RPMI8226 (cell line): ENCODE results near the gene ATP8A2.
"Not testable (repeated sequence)": the region's sequence is repeated elsewhere in the genome, so short reads cannot be mapped to it uniquely, and the experiment has no call there.

Experiments used
- DNase-seq: peaks from one replicate; pipeline ENCODE4 v3.0.0-alpha.2; 2015

ATP8A2 gene

GRCh38 chr13:25371875-25372283 lies at the start of gene ATP8A2:
Gene ATP8A2 (plus strand): TSS chr13:25371974. CDS start chr13:25372213, 239 bp downstream.
- DNase-seq = no peak

GRCh38 chr13:25324100-25324499 lies 47.7 kb upstream of the ATP8A2 start:
- no peak for DNase-seq

- no peak for DNase-seq
Observed at GRCh38 chr13:25329706-25330105, 42.1 kb upstream of the ATP8A2 start.

GRCh38 chr13:25330541-25330940 lies 41.2 kb upstream of the ATP8A2 start:
- DNase-seq = no peak

GRCh38 chr13:25335856-25336255 lies 35.9 kb upstream of the ATP8A2 start:
- DNase-seq = no peak

- DNase-seq = no peak
Observed at GRCh38 chr13:25345576-25345975, 26.2 kb upstream of the ATP8A2 start.

- DNase-seq = no peak
Observed at GRCh38 chr13:25347151-25347550, 24.6 kb upstream of the ATP8A2 start.

GRCh38 chr13:25351404-25351803 lies 20.4 kb upstream of the ATP8A2 start:
- no peak for DNase-seq

GRCh38 chr13:25352230-25352629 lies 19.5 kb upstream of the ATP8A2 start:
- DNase-seq = no peak

- DNase-seq = no peak
Observed at GRCh38 chr13:25352806-25353205, 19.0 kb upstream of the ATP8A2 start.

GRCh38 chr13:25353344-25353743 lies 18.4 kb upstream of the ATP8A2 start:
- no peak for DNase-seq

GRCh38 chr13:25354377-25354776 lies 17.4 kb upstream of the ATP8A2 start:
- no peak for DNase-seq

- DNase-seq = not testable (repeated sequence)
Observed at GRCh38 chr13:25360443-25360842, 11.3 kb upstream of the ATP8A2 start.

- DNase-seq = no peak
Observed at GRCh38 chr13:25365720-25366235, 6.0 kb upstream of the ATP8A2 start.

GRCh38 chr13:25371158-25371874 lies 458 bp upstream of the ATP8A2 start:
- no peak for DNase-seq

- DNase-seq = no peak
Observed at GRCh38 chr13:25372284-25373081, 709 bp downstream of the ATP8A2 start.

- DNase-seq = peak; percentile 46
Observed at GRCh38 chr13:25375727-25376358, 4.1 kb downstream of the ATP8A2 start.

- DNase-seq = no peak
Observed at GRCh38 chr13:25377244-25377962, 5.6 kb downstream of the ATP8A2 start.

- no peak for DNase-seq
Observed at GRCh38 chr13:25378528-25378927, 6.8 kb downstream of the ATP8A2 start.

- DNase-seq = no peak
Observed at GRCh38 chr13:25379011-25379410, 7.2 kb downstream of the ATP8A2 start.

- no peak for DNase-seq
Observed at GRCh38 chr13:25380082-25380481, 8.3 kb downstream of the ATP8A2 start.

GRCh38 chr13:25380741-25381324 lies 9.1 kb downstream of the ATP8A2 start:
- no peak for DNase-seq
